HG03378 (cell line): Measurements from ENCODE around the gene ALDH1A1.
"Not testable (repeated sequence)": the region's sequence is repeated elsewhere in the genome, so short reads cannot be mapped to it uniquely, and the experiment has no call there.

Experiments used
- ATAC-seq: cut with Tn5 transposase; IDR thresholded peaks from one replicate; pipeline ENCODE4 v1.9.1; 2021; ENCODE audit warnings: mild to moderate bottlenecking, moderate library complexity; ENCODE audit not compliant: unreplicated experiment

The ALDH1A1 gene

DNA sequence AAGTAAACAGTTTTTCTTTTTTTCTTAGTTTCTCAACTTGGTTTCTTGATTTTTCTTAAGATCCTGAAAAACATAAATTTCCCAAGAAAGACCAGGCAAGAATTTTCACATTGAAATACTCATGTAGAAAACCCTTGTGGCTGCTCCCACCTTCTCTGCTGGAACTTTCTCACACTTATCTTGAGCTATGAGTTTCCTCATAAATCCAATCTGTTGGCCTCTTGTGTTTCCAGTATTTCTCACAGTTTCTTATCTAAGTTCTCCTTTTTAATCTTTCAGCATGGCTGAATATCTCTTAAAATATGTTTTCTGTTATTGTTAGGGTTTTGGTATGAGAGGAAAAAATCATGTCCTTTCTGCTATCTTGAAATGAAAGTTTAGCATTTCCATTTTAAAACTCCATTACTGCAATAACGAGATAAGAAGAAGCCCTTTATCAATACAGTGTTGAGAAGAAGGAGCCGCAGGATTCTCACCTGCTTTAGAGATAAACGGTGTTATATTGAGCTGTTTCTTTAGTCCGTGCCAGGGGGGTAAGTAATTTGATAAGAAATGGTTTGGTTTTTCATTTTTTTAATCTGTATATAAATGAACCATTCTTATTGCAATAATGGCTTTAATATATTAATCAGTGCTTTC, 89.3 kb downstream of the ALDH1A1 start:
- no peak for ATAC-seq

- ATAC-seq = not testable (repeated sequence)
These were observed 90.1 kb downstream of the ALDH1A1 start for GRCh38 chr9:72862788-72863187.

GRCh38 chr9:72858089-72858912, 94.6 kb downstream of the ALDH1A1 start:
- ATAC-seq = no peak

DNA sequence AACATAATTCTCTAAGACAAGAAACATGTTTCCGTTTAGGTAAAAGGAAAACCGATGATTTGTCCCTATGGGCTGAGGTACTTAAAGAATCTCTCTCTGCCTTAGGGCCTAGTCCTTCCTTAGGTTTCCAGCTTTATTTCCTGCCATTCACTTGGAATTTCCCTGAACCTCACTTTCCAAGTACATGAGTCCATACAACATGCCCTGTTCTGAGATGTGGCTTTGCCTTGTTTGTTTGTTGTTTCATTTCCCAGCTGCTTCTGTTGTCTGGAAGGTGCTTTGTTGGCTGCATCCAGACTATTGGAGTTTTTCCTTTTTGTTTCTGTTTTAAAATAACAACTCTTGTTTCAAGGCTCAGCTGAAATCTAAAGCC, 95.2 kb downstream of the ALDH1A1 start:
- ATAC-seq = no peak

GRCh38 chr9:72856972-72857623, 95.8 kb downstream of the ALDH1A1 start:
- no peak for ATAC-seq

DNA sequence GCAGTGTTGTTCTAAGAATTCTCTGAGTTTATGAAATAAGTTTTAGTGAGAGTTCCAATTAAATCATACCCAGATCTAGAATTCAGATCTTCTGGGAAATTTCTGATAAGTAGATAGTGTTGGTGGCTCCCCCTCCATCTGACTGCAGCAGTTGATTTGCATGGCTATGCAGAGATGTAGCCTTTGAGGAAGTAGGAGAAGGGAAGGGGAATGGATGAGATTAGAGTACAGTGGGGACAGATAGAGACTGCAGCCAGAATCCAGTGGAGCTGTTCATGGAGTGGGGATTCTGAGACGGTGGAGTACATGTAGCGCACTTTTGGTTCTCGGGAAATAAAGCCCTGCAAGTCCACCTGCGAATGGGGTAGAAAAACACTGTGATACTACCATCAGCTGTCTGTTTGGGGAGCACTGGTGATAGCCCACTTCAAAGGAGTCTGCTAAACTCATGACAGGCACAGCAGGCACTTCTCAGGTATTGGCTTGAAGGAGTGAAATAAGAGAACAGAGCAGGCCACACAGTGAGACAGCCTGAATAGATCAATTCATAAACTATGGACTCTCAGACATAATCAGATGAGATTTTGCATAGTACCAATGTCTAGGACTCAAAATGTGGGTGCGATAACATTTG, 96.8 kb downstream of the ALDH1A1 start:
- ATAC-seq = no peak

GRCh38 chr9:72855321-72855720, 97.5 kb downstream of the ALDH1A1 start:
- no peak for ATAC-seq
